ENCODE data around the gene COLEC12.

DNA sequence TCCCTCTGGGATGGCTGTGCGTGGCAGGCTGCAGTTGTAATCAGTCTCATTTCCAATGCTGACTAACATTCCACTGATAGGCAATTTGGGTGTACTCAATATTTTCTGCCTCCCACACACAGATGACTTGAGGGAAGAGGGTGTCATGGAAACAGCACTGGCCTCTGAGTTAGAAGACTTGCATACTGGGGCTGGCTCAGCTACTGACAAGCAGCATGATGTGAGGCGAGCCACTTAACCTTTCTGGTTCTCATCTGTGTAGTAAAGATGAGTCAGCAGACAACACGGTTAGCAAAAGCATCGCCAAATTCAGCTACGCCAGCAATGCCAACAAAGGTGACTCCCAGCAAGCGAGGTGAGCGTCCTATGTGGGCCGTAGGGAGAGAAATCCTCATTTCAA lies 73.5 kb downstream of the COLEC12 start:
- no peak for TF ChIP-seq EZH2 (IDR thresholded peaks at IDR 0.05; ENCODE audit: low read depth)
- TF ChIP-seq, protein P1, sequence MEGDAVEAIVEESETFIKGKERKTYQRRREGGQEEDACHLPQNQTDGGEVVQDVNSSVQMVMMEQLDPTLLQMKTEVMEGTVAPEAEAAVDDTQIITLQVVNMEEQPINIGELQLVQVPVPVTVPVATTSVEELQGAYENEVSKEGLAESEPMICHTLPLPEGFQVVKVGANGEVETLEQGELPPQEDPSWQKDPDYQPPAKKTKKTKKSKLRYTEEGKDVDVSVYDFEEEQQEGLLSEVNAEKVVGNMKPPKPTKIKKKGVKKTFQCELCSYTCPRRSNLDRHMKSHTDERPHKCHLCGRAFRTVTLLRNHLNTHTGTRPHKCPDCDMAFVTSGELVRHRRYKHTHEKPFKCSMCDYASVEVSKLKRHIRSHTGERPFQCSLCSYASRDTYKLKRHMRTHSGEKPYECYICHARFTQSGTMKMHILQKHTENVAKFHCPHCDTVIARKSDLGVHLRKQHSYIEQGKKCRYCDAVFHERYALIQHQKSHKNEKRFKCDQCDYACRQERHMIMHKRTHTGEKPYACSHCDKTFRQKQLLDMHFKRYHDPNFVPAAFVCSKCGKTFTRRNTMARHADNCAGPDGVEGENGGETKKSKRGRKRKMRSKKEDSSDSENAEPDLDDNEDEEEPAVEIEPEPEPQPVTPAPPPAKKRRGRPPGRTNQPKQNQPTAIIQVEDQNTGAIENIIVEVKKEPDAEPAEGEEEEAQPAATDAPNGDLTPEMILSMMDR (conservative IDR thresholded peaks at IDR 0.05) = no peak
